Measurements from ENCODE around the gene LPP.
A peak's percentile ranks its signal among the peaks of the same experiment; 100 is the strongest.
"Not testable (repeated sequence)": the region's sequence is repeated elsewhere in the genome, so short reads cannot be mapped to it uniquely, and the experiment has no call there.

LPP gene

GRCh38 chr3:188154014-188154808, at the start of gene LPP:
Gene LPP, plus strand, starts transcription at chr3:188154157. Its CDS starts 251,964 bp downstream, at chr3:188406121.
- peak; percentile 68 to 69 for DNase-seq

- DNase-seq = no peak
These were observed 48.0 kb upstream of the LPP start for GRCh38 chr3:188106006-188106405.

GRCh38 chr3:188106454-188106853, 47.5 kb upstream of the LPP start:
- no peak for DNase-seq

GRCh38 chr3:188106887-188107830, 46.8 kb upstream of the LPP start:
- DNase-seq = no peak

GRCh38 chr3:188108703-188109412, 45.1 kb upstream of the LPP start:
- DNase-seq = no peak

GRCh38 chr3:188111002-188111584, 42.9 kb upstream of the LPP start:
- DNase-seq = no peak

- DNase-seq = no peak
These were observed 40.2 kb upstream of the LPP start for GRCh38 chr3:188113756-188114155.

- no peak for DNase-seq
These were observed 34.1 kb upstream of the LPP start for GRCh38 chr3:188119846-188120245.

- no peak for DNase-seq
These were observed 31.3 kb upstream of the LPP start for GRCh38 chr3:188122571-188123169.

GRCh38 chr3:188123170-188123905, 30.6 kb upstream of the LPP start:
- DNase-seq = no peak

GRCh38 chr3:188124184-188124583, 29.8 kb upstream of the LPP start:
- no peak for DNase-seq

GRCh38 chr3:188125076-188125475, 28.9 kb upstream of the LPP start:
- no peak for DNase-seq

GRCh38 chr3:188126276-188126675, 27.7 kb upstream of the LPP start:
- DNase-seq = no peak

GRCh38 chr3:188126934-188127333, 27.0 kb upstream of the LPP start:
- DNase-seq = no peak

GRCh38 chr3:188128905-188129304, 25.1 kb upstream of the LPP start:
- DNase-seq = no peak

GRCh38 chr3:188131023-188131422, 22.9 kb upstream of the LPP start:
- not testable (repeated sequence) for DNase-seq

GRCh38 chr3:188133219-188133618, 20.7 kb upstream of the LPP start:
- no peak for DNase-seq

- DNase-seq = peak in 1 of 2 donors; percentile 12
These were observed 20.3 kb upstream of the LPP start for GRCh38 chr3:188133646-188134045.

GRCh38 chr3:188134079-188134478, 19.9 kb upstream of the LPP start:
- no peak for DNase-seq

- no peak for DNase-seq
These were observed 19.1 kb upstream of the LPP start for GRCh38 chr3:188134856-188135255.

- DNase-seq = no peak
These were observed 18.7 kb upstream of the LPP start for GRCh38 chr3:188135271-188135670.

GRCh38 chr3:188137051-188137450, 16.9 kb upstream of the LPP start:
- no peak for DNase-seq

Data from stimulated activated CD4-positive, alpha-beta T cell treated with anti-CD3 and anti-CD28 coated beads, Interleukin-2, amount 100 ng/mL, for 48 hours (primary cell).